Measurements from ENCODE around the gene XPOT. TPM values are rescaled to one million over a fixed set of nuclear protein-coding genes. Genes with fewer than 3 reads are reported as not detected.

The XPOT gene
- total RNA-seq, 2 donors from 2014 or later = 27.7 to 45.7 TPM

DNA sequence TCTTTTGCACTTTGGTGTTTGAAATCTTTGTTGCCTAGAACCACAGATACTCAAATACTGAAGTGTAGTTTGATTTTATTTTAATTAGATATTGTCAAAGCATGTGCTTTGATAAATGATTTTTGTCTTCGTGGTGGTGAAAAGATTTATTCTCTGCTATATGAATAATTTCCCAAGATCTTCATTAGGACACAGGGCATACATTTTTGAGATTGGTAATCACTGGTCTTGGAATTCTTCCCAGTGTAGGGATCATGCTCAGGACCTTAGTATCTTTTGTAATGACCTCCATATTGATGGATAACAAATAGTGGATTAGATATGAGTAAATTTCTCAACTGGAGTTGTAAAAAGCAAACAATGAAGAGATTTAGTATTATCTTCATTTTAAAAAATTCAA lies 76.0 kb downstream of the XPOT start:
- Histone ChIP-seq H3K27me3 (no peaks in the 10 kb centered on the region), H3K9me3 (no peaks in the 10 kb centered on the region), H3K27ac (no peak overlapping the region), H3K4me1 (no peaks in the 10 kb centered on the region), H3K4me3 (no peak overlapping the region), H3K36me3 (replicated peaks in 1 of 2; ENCODE audit: insufficient read depth in 1 of 2, low read depth in 2 of 2) (peaks cover 7 to 8% of the 10 kb centered on the region in 2 donors)
- DNase-seq (no peak), ATAC-seq (no peak)
- TF ChIP-seq POLR2A (IDR thresholded peaks at IDR 0.05) = no peak
- TF ChIP-seq, protein P1, sequence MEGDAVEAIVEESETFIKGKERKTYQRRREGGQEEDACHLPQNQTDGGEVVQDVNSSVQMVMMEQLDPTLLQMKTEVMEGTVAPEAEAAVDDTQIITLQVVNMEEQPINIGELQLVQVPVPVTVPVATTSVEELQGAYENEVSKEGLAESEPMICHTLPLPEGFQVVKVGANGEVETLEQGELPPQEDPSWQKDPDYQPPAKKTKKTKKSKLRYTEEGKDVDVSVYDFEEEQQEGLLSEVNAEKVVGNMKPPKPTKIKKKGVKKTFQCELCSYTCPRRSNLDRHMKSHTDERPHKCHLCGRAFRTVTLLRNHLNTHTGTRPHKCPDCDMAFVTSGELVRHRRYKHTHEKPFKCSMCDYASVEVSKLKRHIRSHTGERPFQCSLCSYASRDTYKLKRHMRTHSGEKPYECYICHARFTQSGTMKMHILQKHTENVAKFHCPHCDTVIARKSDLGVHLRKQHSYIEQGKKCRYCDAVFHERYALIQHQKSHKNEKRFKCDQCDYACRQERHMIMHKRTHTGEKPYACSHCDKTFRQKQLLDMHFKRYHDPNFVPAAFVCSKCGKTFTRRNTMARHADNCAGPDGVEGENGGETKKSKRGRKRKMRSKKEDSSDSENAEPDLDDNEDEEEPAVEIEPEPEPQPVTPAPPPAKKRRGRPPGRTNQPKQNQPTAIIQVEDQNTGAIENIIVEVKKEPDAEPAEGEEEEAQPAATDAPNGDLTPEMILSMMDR (IDR thresholded peaks at IDR 0.05) = no peak
- WGBS, 2 donors = 62 to 71% methylated on average over 1 of the region's 1 CpG
- intact Hi-C loops (cut with DNase I) = no loop called here

DNA sequence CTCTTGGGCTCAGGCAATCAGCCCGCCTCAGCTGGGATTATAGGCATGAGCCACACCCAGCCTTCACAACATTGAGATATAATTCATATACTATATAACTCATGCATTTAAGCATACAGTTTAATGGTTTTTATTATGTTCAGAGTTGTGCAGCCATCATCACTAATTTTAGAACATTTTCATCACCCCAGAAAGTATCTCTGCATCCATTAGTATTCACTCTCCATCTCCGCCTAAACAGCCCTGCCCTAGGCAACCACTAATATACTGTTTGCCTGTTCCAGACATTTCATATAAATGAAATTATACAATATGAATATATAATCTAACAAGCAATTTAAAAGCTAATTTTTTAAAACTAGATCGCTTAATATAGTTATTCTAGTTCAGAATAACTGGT lies 82.5 kb downstream of the XPOT start:
- intact Hi-C loops (cut with DNase I) = no loop called here
- no peak overlapping the region for H3K27ac ChIP-seq
- 98 to 100% methylated on average over 3 of the region's 3 CpGs for WGBS, 2 donors
- no peaks in the 10 kb centered on the region for H3K9me3 ChIP-seq
- H3K27me3 ChIP-seq = no peaks in the 10 kb centered on the region
- H3K4me1 ChIP-seq = no peaks in the 10 kb centered on the region
- no peak for TF ChIP-seq POLR2A (IDR thresholded peaks at IDR 0.05)
- TF ChIP-seq, protein P1 (IDR thresholded peaks at IDR 0.05) = no peak
- DNase-seq = no peak
- H3K36me3 ChIP-seq (replicated peaks in 1 of 2; ENCODE audit: insufficient read depth in 1 of 2, low read depth in 2 of 2) = peaks cover 12 to 28% of the 10 kb centered on the region in 2 donors
- no peak for ATAC-seq
- no peak overlapping the region for H3K4me3 ChIP-seq

DNA sequence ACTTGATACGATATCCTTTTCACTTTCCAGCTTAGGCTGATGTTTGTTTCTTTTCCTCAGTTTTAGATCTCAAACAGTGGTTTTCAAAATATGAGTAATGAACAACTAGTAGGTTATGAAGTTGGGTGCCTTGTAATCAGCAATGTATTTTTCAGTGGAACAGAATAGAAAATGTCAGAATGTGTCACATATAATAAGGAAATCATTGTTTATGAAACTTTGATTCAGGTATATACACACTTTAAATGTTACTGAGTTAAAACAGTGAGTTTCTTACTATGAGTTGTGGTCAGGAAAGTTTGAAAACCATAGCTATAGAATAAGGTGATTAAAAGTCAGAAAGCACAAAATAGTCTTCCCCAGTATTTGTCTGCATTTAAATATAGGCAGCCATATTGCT lies 87.5 kb downstream of the XPOT start:
- intact Hi-C loops (cut with DNase I) = no loop called here
- Histone ChIP-seq H3K4me3 (no peak overlapping the region), H3K4me1 (no peaks in the 10 kb centered on the region), H3K27ac (no peak overlapping the region), H3K36me3 (replicated peaks in 1 of 2; ENCODE audit: insufficient read depth in 1 of 2, low read depth in 2 of 2) (peaks cover 8 to 27% of the 10 kb centered on the region in 2 donors), H3K27me3 (no peaks in the 10 kb centered on the region), H3K9me3 (no peaks in the 10 kb centered on the region)
- TF ChIP-seq POLR2A (IDR thresholded peaks at IDR 0.05) = no peak
- TF ChIP-seq, protein P1 (IDR thresholded peaks at IDR 0.05) = no peak
- DNase-seq (no peak), ATAC-seq (no peak)
- 89 to 93% methylated on average over 1 of the region's 1 CpG for WGBS, 2 donors

- DNase-seq (no peak), ATAC-seq (no peak)
- intact Hi-C loops (cut with DNase I) = no loop called here
- Histone ChIP-seq H3K9me3 (no peaks in the 10 kb centered on the region), H3K4me3 (no peak overlapping the region), H3K4me1 (no peaks in the 10 kb centered on the region), H3K36me3 (replicated peaks in 1 of 2; ENCODE audit: insufficient read depth in 1 of 2, low read depth in 2 of 2) (peaks cover 8 to 28% of the 10 kb centered on the region in 2 donors), H3K27ac (no peak overlapping the region), H3K27me3 (no peaks in the 10 kb centered on the region)
- TF ChIP-seq, protein P1 (IDR thresholded peaks at IDR 0.05) = no peak
- TF ChIP-seq POLR2A (IDR thresholded peaks at IDR 0.05) = no peak
- WGBS, 2 donors = 91 to 92% methylated on average over 3 of the region's 3 CpGs
These were observed 89.3 kb downstream of the XPOT start for GRCh38 chr12:64493513-64493912.

GRCh38 chr12:64494998-64495729 lies 91.0 kb downstream of the XPOT start:
- H3K9me3 ChIP-seq = no peaks in the 10 kb centered on the region
- 77 to 79% methylated on average over 5 of the region's 5 CpGs for WGBS, 2 donors
- ATAC-seq (no peak), DNase-seq (no peak)
- H3K4me3 ChIP-seq = no peak overlapping the region
- H3K27ac ChIP-seq = no peak overlapping the region
- TF ChIP-seq POLR2A (IDR thresholded peaks at IDR 0.05) = no peak
- TF ChIP-seq, protein P1 (IDR thresholded peaks at IDR 0.05) = no peak
- H3K36me3 ChIP-seq (replicated peaks in 1 of 2; ENCODE audit: insufficient read depth in 1 of 2, low read depth in 2 of 2) = peaks cover 8 to 21% of the 10 kb centered on the region in 2 donors
- no peaks in the 10 kb centered on the region for H3K27me3 ChIP-seq
- no peaks in the 10 kb centered on the region for H3K4me1 ChIP-seq
- intact Hi-C loops (cut with DNase I) = no loop called here

Data from body of pancreas (tissue), 4 donors.